KMS-11 (cell line): ENCODE data around the gene DSCAM.

ENCODE experiments used
- H2AFZ ChIP-seq: fragments of 200-600 bp; sonication (generic); 2 replicates; pipeline ENCODE4 v1.6.1; 2016; ENCODE audit warnings: antibody characterized with exemption, mixed run types, low read depth
- H3K27ac ChIP-seq: fragments of 200-600 bp; sonication (generic); 2 replicates; pipeline ENCODE4 v1.6.1; 2016; ENCODE audit warnings: mild to moderate bottlenecking, mixed run types
- H3K27me3 ChIP-seq: fragments of 200-600 bp; sonication (generic); 2 replicates; pipeline ENCODE4 v1.6.1; 2017; ENCODE audit warnings: mild to moderate bottlenecking, low read depth, mixed run types, moderate library complexity; ENCODE audit not compliant: insufficient read depth
- H3K36me3 ChIP-seq: fragments of 200-600 bp; sonication (generic); 2 replicates; pipeline ENCODE4 v1.6.1; 2017; ENCODE audit warnings: mild to moderate bottlenecking, mixed run types; ENCODE audit not compliant: insufficient read depth
- H3K4me1 ChIP-seq: fragments of 200-600 bp; sonication (generic); 2 replicates; pipeline ENCODE4 v1.6.1; 2016; ENCODE audit warnings: mild to moderate bottlenecking, low read depth, mixed run types; ENCODE audit not compliant: poor library complexity, severe bottlenecking
- H3K4me2 ChIP-seq: fragments of 200-600 bp; sonication (generic); 2 replicates; pipeline ENCODE4 v1.7.0; 2016; ENCODE audit warnings: mild to moderate bottlenecking, mixed run types
- H3K4me3 ChIP-seq: fragments of 200-600 bp; sonication (generic); IDR thresholded peaks from 2 replicates; pipeline ENCODE4 v1.6.1; 2017; ENCODE audit warnings: low read depth, low read length, mixed read lengths; ENCODE audit not compliant: insufficient read depth
- H3K79me2 ChIP-seq: fragments of 200-600 bp; sonication (generic); 2 replicates; pipeline ENCODE4 v1.6.1; 2016; ENCODE audit warnings: low read depth, mixed run types; ENCODE audit not compliant: insufficient read depth
- H3K9ac ChIP-seq: fragments of 200-600 bp; sonication (generic); 2 replicates; pipeline ENCODE4 v1.6.1; 2016; ENCODE audit warnings: mild to moderate bottlenecking, mixed run types
- H4K20me1 ChIP-seq: fragments of 200-600 bp; sonication (generic); 2 replicates; pipeline ENCODE4 v1.6.1; 2016; ENCODE audit warnings: mild to moderate bottlenecking, mixed run types; ENCODE audit not compliant: insufficient read depth
- TF ChIP-seq, protein P1 (sequence below): fragments of 200-600 bp; sonication (generic); conservative IDR thresholded peaks from 2 replicates; pipeline ENCODE4 v1.6.1; 2017; ENCODE audit warnings: low read depth, mild to moderate bottlenecking, antibody characterized with exemption, low read length, moderate library complexity, mixed read lengths

The DSCAM gene

GRCh38 chr21:40587736-40588346 is 259.1 kb downstream of the DSCAM start:
- TF ChIP-seq, protein P1, sequence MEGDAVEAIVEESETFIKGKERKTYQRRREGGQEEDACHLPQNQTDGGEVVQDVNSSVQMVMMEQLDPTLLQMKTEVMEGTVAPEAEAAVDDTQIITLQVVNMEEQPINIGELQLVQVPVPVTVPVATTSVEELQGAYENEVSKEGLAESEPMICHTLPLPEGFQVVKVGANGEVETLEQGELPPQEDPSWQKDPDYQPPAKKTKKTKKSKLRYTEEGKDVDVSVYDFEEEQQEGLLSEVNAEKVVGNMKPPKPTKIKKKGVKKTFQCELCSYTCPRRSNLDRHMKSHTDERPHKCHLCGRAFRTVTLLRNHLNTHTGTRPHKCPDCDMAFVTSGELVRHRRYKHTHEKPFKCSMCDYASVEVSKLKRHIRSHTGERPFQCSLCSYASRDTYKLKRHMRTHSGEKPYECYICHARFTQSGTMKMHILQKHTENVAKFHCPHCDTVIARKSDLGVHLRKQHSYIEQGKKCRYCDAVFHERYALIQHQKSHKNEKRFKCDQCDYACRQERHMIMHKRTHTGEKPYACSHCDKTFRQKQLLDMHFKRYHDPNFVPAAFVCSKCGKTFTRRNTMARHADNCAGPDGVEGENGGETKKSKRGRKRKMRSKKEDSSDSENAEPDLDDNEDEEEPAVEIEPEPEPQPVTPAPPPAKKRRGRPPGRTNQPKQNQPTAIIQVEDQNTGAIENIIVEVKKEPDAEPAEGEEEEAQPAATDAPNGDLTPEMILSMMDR, result no peak
- Histone ChIP-seq H3K79me2 (no peaks in the 10 kb centered on the region), H3K27me3 (no peaks in the 10 kb centered on the region), H3K4me3 (no peak overlapping the region), H2AFZ (no peak overlapping the region), H3K9ac (no peak overlapping the region), H3K27ac (no peak overlapping the region), H3K4me1 (no peaks in the 10 kb centered on the region), H4K20me1 (no peaks in the 10 kb centered on the region), H3K36me3 (no peaks in the 10 kb centered on the region), H3K4me2 (no peak overlapping the region)

GRCh38 chr21:40586575-40586974 is 260.4 kb downstream of the DSCAM start:
- no peak overlapping the region for H3K4me2 ChIP-seq
- no peak overlapping the region for H3K9ac ChIP-seq
- TF ChIP-seq, protein P1, result no peak
- no peak overlapping the region for H3K27ac ChIP-seq
- no peaks in the 10 kb centered on the region for H4K20me1 ChIP-seq
- H3K27me3 ChIP-seq, result no peaks in the 10 kb centered on the region
- H3K4me1 ChIP-seq, result no peaks in the 10 kb centered on the region
- no peaks in the 10 kb centered on the region for H3K79me2 ChIP-seq
- H2AFZ ChIP-seq, result no peak overlapping the region
- H3K4me3 ChIP-seq, result no peak overlapping the region
- no peaks in the 10 kb centered on the region for H3K36me3 ChIP-seq

DNA sequence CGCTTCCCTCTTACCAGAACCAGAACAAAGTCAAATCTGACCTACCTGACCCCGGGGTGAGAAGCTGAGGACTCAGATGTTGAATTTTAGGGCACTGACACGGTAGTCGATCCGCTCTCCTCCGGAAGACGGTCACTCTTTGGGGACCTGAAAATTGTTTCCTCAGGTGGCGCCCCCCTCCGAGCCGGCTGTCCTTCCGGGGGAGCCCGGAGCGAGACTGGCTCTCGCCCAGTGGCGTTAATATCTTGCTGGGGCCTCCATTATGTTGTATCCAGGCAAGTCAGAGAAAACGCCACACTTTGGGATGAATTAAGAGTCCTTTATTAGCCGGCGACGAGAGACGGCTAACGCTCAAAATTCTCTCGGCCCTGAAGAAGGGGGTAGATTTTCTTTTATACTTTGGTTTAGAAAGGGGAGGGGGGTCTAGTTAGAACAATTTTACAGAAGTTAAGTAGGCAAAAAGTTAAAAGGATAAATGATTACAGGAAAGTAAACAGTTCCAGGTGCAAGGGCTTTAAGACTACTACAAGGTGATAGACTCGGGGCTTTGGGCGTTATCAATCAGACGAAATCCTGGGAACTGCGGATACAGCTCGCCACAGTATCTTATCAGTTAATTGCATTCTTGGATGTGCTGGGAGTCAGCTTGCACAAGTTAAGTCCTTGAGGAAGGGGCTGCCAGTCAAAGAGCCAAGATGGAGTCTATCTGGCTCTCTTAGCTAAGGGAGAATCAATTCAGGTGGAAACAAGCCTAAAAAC is 269.5 kb downstream of the DSCAM start:
- Histone ChIP-seq H3K36me3 (no peaks in the 10 kb centered on the region), H3K4me1 (no peaks in the 10 kb centered on the region), H3K9ac (no peak overlapping the region), H3K27ac (no peak overlapping the region), H3K4me2 (no peak overlapping the region), H3K79me2 (no peaks in the 10 kb centered on the region), H3K4me3 (no peak overlapping the region), H3K27me3 (no peaks in the 10 kb centered on the region), H4K20me1 (no peaks in the 10 kb centered on the region), H2AFZ (no peak overlapping the region)
- TF ChIP-seq, protein P1, result no peak

DNA sequence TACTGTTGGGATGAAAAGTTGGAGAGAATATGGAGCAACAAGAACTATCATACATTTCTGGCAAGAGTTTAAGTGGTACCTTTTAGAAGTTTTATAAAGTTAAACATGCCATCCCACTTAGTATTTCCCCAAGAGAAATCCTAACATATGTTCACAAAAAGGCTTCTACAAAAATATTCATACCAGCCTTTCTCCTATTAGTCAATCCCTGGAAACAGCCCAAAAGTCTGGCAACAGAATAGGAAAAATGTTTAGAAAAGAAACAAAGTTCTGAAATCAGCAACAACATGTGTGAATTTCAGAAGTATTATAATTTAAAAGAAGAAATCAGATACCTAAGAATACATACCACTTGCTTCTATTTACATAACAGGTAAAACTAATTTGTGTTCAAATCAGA is 271.0 kb downstream of the DSCAM start:
- Histone ChIP-seq H3K4me1 (no peaks in the 10 kb centered on the region), H3K9ac (no peak overlapping the region), H3K4me2 (no peak overlapping the region), H3K36me3 (no peaks in the 10 kb centered on the region), H3K4me3 (no peak overlapping the region), H3K79me2 (no peaks in the 10 kb centered on the region), H2AFZ (no peak overlapping the region), H4K20me1 (no peaks in the 10 kb centered on the region), H3K27ac (no peak overlapping the region), H3K27me3 (no peaks in the 10 kb centered on the region)
- TF ChIP-seq, protein P1, result no peak
